ENCODE measurements around the gene SLCO4C1.

SLCO4C1 gene

GRCh38 chr5:102262688-102263087 is 33.4 kb downstream of the SLCO4C1 start:
- no peak for FAIRE-seq

- FAIRE-seq, result no peak
These were observed 46.7 kb downstream of the SLCO4C1 start for GRCh38 chr5:102249381-102249780.

DNA sequence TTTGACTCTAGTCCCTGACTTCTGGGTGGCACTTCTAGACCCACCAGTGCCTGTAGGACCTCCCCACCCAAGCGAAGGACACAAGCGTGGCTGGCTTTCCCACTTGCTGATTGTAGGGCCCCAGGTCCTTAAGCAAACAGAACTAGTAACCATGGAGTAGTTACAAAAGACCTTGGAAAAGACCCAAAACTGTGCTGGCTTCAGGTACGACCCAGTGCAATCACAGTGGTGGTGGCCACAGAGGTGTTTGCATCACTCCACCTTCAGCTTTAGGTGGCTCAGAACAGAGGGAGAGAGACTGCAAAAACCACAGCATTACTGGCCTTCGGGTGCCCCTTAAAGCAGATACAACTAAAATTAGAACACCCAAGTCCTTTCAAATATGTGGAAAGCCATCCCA is 52.9 kb downstream of the SLCO4C1 start:
- FAIRE-seq, result no peak

GRCh38 chr5:102241809-102242421 is 54.2 kb downstream of the SLCO4C1 start:
- FAIRE-seq, result no peak

DNA sequence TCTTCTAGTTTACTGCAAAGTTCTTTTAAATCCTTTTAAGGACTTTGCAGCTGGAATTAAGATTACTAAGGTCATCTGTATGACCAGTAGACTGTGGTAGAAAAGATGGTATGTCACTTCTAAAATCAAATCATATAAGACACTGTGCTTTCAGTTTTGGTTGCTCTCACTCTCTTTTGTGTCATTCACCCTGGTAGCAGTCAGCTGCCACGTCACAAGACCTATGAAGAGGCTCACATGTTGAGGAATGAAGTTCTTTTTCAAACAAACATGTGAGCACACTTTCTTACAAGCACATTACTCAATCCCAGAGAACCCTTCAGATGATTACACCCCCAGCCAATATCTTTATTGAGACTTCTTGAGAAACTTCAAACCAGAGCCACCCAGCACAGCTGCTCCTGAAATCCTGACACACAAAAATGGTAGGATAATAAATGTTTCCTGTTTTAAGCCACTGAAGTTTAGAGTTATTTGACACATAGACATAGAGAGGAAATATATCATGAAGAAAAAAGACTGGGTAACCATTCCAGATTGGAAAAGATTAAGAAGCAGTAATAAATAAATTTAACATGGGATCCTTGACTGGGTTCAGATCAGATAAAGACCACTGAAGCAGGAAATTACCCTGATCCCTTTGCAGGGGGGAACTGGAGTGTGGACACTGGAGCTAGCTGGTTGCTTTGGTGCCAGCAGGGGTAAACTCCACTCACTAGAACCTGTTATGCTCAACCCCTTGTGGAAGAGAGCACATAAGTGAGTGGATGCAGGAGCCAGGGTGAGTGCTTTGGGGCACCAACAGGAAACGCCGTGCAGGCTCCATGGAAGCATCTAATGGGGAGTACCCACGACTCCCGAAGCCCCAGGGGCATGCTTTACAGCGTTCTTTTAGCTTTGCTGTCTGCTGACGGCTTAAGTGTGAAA is 64.1 kb downstream of the SLCO4C1 start:
- FAIRE-seq, result no peak

GRCh38 chr5:102229685-102230084 is 66.4 kb downstream of the SLCO4C1 start:
- no peak for FAIRE-seq

DNA sequence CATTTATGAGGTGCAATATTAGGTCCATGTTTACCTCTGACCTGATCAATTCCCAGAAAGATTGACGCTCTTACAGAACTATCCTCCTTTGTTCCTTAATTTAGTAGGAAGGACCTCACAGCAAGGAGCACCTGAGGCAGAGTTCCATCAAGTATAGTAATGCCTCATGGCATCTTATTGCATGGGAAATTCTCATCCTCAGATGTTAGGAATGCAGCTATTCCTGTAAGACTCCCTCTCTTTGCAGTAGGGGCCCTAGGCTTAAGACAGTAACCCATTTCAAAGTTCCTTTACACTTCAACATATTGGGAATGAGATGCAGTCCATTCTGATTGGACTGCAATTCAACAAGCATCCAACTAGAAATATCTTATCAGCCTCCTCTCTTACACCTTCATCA is 69.8 kb downstream of the SLCO4C1 start:
- no peak for FAIRE-seq

DNA sequence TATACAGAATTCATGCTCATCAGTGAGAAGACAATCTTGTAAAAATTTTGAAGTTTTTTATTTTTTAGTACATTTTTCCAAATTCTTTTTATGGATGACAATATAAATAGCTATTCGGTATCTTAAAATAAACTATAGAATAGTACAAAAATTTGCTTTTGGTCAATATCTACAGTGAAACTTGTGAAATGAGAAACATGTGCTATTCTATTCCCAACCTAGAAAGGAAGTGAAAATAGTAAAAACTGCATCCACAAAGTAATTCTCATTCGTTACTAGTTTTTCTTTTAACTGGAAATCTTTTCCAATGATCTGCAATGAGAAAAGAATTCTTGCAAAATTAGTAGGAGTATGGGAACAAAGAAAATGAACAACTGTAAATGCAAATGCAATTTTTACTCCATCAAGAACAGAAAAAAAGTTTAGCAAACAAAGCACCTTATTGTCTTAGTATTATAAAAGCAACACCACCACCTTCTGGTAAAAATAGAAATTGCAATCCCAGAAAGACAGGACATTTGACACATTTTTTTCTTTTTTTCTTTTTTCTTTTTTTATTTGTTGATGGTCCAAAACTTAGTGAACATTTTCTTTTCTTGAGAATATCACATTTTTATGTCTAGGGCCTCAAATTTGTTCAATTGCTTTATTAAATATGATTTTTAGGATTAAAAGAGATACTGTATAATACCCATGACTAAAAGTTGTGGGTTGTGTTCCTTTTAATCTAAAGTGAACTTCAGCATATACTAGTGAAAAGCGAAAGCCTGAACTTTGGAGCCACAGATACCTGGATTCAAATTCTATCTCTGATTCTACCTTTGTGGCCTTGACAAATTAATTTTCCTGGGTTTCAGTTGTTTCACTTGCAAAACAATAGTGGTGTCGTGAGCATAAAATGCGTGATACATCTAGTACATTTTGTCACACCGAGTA is 72.3 kb downstream of the SLCO4C1 start:
- peak; percentile 90 for FAIRE-seq

- FAIRE-seq, result no peak
These were observed 73.3 kb downstream of the SLCO4C1 start for GRCh38 chr5:102222772-102223171.

DNA sequence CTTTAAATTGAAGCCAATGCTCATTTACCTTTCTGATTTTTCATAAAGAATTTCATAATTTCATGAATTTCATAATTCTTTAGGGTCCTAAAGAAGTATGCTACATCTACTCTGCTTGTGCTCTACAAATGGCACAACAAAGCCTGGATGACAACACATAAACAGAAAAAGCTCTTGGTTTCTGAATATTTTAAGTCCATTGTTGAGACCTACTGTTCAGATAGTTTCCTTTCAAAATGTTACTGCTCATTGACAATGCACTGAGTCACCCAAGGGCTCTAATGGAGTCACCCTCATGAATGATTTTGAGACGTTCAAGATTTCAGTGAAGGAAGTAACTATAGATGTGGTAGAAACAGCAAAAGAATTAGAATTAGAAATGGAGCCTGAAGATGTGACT is 74.1 kb downstream of the SLCO4C1 start:
- no peak for FAIRE-seq

DNA sequence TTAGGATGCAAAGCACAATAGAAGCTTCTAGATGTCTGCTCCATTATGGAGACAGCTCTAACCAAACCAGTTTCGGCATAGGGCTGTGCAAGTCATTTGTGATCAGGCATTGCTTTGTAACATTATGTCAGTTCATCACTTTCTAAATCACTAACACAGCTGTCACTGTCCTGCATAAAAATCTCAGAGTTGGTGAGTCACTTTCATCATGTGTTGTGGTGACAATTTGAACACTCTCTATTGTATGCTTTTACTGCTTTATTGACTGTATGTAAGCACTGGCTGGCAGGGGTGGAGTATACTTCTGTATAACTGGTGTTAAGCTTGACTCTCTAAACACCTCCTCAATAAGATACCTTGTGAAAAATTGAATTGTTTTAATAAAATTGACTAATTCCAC is 77.9 kb downstream of the SLCO4C1 start:
- no peak for FAIRE-seq

DNA sequence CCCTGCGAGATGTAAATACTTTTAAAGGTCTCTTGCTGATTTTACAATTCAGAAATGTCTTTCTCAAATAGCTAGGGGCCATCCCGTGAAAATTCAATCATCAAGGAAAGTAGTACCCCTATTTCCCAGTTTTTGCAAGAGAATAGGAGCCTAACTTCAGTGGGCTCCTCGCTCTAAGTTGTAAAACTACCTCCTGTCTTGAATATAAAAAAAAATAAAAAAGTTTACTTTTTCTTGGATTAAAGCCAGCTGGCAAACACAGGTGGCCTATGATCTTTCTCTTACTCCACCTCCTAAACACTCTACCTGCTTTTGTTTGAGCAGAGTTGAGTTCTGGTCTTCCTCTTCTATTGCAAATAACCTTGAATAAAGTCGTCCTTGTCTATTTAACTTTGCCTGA is 79.4 kb downstream of the SLCO4C1 start:
- FAIRE-seq, result no peak

- FAIRE-seq, result no peak
These were observed 84.9 kb downstream of the SLCO4C1 start for GRCh38 chr5:102211165-102211564.

DNA sequence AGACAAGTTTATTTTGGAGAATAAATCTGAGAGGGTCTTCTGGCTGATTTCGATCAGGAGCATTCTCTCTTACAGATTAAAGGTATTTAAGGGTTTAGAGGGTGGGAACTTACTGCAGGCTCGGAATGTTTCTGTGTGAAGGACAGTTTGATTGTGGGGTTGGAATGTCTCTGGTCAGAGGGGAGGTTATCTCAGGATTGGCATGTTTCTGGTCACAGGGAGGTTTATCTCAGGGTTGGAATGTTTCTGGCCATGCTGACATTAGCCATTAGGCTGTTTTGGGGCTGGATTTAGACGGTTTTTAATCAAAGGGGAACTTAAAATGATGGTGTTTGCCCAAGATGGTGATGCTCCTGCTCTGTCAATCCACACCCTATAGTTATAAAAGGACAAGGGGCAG is 95.2 kb downstream of the SLCO4C1 start:
- FAIRE-seq, result no peak

- FAIRE-seq, result no peak
These were observed 99.6 kb downstream of the SLCO4C1 start for GRCh38 chr5:102196481-102196880.
